GM23248 (cell line): ENCODE measurements around the gene CAMK1D. TPM values are rescaled to one million over a fixed set of nuclear protein-coding genes. Genes with fewer than 3 reads are reported as not detected.

ENCODE experiments used
- DNase-seq: peaks from one replicate; pipeline ENCODE4 v3.0.0-alpha.2; 2015
- H2AFZ ChIP-seq: fragments of 200-600 bp; sonication (generic); 2 replicates; pipeline ENCODE4 v1.6.1; 2016; ENCODE audit warnings: antibody characterized with exemption
- H3F3A ChIP-seq: fragments of 200-600 bp; sonication (generic); 2 replicates; pipeline ENCODE4 v1.6.1; 2016; ENCODE audit warnings: mild to moderate bottlenecking, antibody characterized with exemption, mixed run types; ENCODE audit not compliant: insufficient read depth
- H3K27ac ChIP-seq: fragments of 200-600 bp; sonication (generic); 2 replicates; pipeline ENCODE4 v1.5.1; 2016; ENCODE audit warnings: mild to moderate bottlenecking
- H3K27me3 ChIP-seq: fragments of 200-600 bp; sonication (generic); replicated peaks from 2 replicates; pipeline ENCODE4 v1.6.1; 2016; ENCODE audit warnings: mild to moderate bottlenecking; ENCODE audit not compliant: insufficient read depth
- H3K36me3 ChIP-seq: fragments of 200-600 bp; sonication (generic); 2 replicates; pipeline ENCODE4 v1.6.1; 2016; ENCODE audit warnings: low read depth, mild to moderate bottlenecking
- H3K4me1 ChIP-seq: fragments of 200-600 bp; sonication (generic); 2 replicates; pipeline ENCODE4 v1.6.1; 2016; ENCODE audit warnings: mild to moderate bottlenecking; ENCODE audit not compliant: insufficient read depth
- H3K4me2 ChIP-seq: fragments of 200-600 bp; sonication (generic); one replicate; pipeline ENCODE4 v1.6.1; 2016; ENCODE audit warnings: mild to moderate bottlenecking; ENCODE audit not compliant: unreplicated experiment
- H3K4me3 ChIP-seq: fragments of 200-600 bp; sonication (generic); 2 replicates; pipeline ENCODE4 v1.5.1; 2016; ENCODE audit warnings: mild to moderate bottlenecking
- H3K79me2 ChIP-seq: fragments of 200-600 bp; sonication (generic); 2 replicates; pipeline ENCODE4 v1.6.1; 2016; ENCODE audit warnings: mild to moderate bottlenecking; ENCODE audit not compliant: insufficient read depth
- H3K9ac ChIP-seq: fragments of 200-600 bp; sonication (generic); 2 replicates; pipeline ENCODE4 v1.6.1; 2016; ENCODE audit warnings: mild to moderate bottlenecking
- H3K9me2 ChIP-seq: fragments of 200-600 bp; sonication (generic); 2 replicates; pipeline ENCODE4 v1.6.1; 2016; ENCODE audit warnings: mixed run types, mild to moderate bottlenecking, moderate library complexity; ENCODE audit not compliant: insufficient read depth
- H3K9me3 ChIP-seq: fragments of 200-600 bp; sonication (generic); one replicate; pipeline ENCODE4 v1.6.1; 2017; ENCODE audit warnings: low read depth
- H4K20me1 ChIP-seq: fragments of 200-600 bp; sonication (generic); 2 replicates; pipeline ENCODE4 v1.6.0; 2016; ENCODE audit not compliant: insufficient read depth
- EZH2 ChIP-seq: fragments of 200-600 bp; sonication (generic); IDR thresholded peaks from 2 replicates; pipeline ENCODE4 v1.6.1; 2018; ENCODE audit warnings: antibody characterized with exemption, mild to moderate bottlenecking; ENCODE audit not compliant: insufficient read depth, poor library complexity, severe bottlenecking
- EZH2phosphoT487 ChIP-seq: fragments of 200-600 bp; sonication (generic); IDR thresholded peaks from 2 replicates; pipeline ENCODE4 v1.6.1; 2018; ENCODE audit warnings: antibody characterized with exemption, moderate library complexity, mild to moderate bottlenecking, low read depth; ENCODE audit not compliant: insufficient read depth
- WGBS, 2 experiments: methylation state at CpG; one replicate each; pipeline ENCODE4 v1.1.6; 2015 to 2017; ENCODE audit warnings: low lambda C conversion rate in 2 of 2, low coverage in 1 of 2; ENCODE audit errors: missing lambda C conversion rate in 2 of 2; 5-methylcytosine and 5-hydroxymethylcytosine counted together
- in situ Hi-C: fragments of 300-500 bp; cut with MboI; formaldehyde crosslinking; loops from 2 replicates; pipeline ENCODE4 v1.15.0; 2020
- polyA plus RNA-seq: library from polyadenylated mRNA; unstranded; fragments of >200 nt; fragmentation: Nextera tagmentation; extraction: Ambion mirVana; gene quantifications from 2 replicates; pipeline ENCODE4 v1.2.1, GENCODE V29; 2016
- total RNA-seq: library from RNA; depleted of rRNA; stranded (reverse); fragments of >200 nt; shearing (Covaris generic); gene quantifications from 2 replicates; pipeline ENCODE4 v1.2.3, GENCODE V29; 2014

CAMK1D gene
- total and polyA plus RNA-seq, 2 experiments from 2014 or later, result 0.22 to 0.55 TPM

DNA sequence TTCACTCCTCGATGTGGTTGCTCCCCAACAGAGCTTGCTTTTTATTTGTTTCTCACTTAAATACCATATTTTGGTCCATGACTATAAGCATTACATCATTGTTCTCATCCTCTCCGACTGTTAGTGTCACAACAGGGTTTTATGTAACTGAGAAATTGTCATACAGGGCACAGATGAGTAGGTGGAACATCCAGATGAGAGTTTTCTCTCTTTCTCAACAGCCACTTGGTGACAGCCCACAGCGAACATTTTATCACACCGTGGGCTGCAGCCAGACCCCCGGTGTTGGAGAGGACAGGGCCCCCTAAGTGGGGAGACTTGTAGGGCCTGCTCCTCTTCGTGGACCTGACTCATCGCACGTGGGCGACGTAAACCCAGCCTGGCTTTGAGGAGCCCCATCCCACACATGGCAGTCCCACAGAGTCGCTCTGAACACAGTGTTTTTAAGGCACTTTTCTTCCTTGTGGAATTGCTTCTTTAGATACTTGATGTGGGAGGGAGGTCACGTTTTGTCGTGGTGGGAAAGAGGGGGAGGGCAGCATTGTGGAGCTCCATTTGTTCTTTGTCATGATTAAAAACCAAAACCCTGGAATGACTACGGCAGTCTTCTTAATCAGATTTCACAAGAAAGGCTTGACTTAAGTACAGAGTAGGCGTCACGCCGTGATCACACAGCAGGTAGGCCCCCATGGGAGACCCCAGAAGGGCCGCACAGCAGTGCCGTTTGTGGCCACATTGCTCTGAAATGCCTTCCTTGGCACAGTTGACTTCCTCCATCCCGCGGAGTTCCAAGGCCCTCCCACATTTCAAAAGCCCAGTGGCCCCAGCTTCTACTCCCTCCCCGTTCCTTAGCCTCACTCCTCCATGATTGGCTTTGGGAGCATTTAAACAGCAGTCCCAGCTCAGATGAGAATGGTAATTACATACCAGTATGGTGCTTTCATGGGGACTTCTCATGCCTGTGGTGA lies 431.6 kb downstream of the CAMK1D start:
- Histone ChIP-seq H3K9me2 (no peaks in the 10 kb centered on the region), H2AFZ (no peak overlapping the region), H3K4me3 (no peak overlapping the region), H3K9ac (no peak overlapping the region), H3K9me3 (no peaks in the 10 kb centered on the region), H3K79me2 (no peaks in the 10 kb centered on the region), H3K36me3 (no peaks in the 10 kb centered on the region), H3K27ac (no peak overlapping the region), H4K20me1 (no peaks in the 10 kb centered on the region), H3K4me1 (no peaks in the 10 kb centered on the region), H3K4me2 (no peak overlapping the region), H3K27me3 (no peaks in the 10 kb centered on the region), H3F3A (no peaks in the 10 kb centered on the region)
- DNase-seq, result no peak
- no peak for TF ChIP-seq EZH2phosphoT487
- TF ChIP-seq EZH2, result no peak
- in situ Hi-C loops, result no loop called here
- WGBS, 2 experiments, result 60 to 61% methylated on average over 22 of the region's 22 CpGs

DNA sequence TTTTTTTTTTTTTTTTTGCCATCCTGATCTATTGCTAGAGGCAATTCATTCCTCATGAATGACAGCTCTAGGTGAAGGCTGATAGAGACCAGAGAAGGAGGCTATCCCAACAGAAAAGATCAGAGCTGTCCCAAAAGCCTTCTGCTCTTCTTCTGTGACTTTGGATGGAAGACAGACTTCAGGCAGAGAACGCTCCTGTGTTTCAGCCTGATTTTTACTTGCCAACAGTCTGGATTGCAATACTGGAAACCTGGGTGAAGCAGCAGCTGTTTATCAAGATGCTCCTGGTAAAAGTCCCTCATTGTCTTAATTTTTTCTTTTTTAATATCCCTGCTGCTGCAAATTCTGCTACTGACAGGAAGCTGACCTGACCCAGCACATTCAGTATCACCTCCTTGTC lies 432.6 kb downstream of the CAMK1D start:
- no peaks in the 10 kb centered on the region for H3K36me3 ChIP-seq

DNA sequence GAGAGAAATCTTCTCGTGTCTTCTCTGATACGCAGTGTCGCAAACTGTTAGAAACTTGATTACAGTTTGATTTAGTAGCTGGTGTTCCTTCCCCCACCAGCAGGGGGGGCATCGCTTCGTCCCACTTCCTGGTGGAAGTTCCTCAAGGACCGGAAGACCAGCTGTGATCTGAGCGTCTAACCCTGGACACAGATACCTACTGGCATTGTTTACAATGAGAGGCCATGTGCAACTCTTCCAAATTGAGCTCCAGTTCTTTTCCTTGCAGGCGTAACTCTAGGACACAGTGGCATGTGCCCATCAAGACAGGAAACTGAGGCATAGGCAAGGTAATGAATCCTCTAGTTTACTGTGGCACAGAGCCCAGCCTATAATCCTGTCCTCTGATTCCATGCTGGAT lies 433.2 kb downstream of the CAMK1D start:
- in situ Hi-C loops, result no loop called here
- H3F3A ChIP-seq, result no peaks in the 10 kb centered on the region
- no peak for TF ChIP-seq EZH2phosphoT487
- no peak for TF ChIP-seq EZH2
- H4K20me1 ChIP-seq, result no peaks in the 10 kb centered on the region
- no peak overlapping the region for H3K4me2 ChIP-seq
- no peak overlapping the region for H3K27ac ChIP-seq
- H3K36me3 ChIP-seq, result no peaks in the 10 kb centered on the region
- H3K79me2 ChIP-seq, result no peaks in the 10 kb centered on the region
- H3K9me3 ChIP-seq, result no peaks in the 10 kb centered on the region
- no peaks in the 10 kb centered on the region for H3K4me1 ChIP-seq
- peak; percentile 25 for DNase-seq
- H3K9ac ChIP-seq, result no peak overlapping the region
- H3K4me3 ChIP-seq, result no peak overlapping the region
- 53 to 56% methylated on average over 8 of the region's 8 CpGs for WGBS, 2 experiments
- H3K9me2 ChIP-seq, result no peaks in the 10 kb centered on the region
- no peaks in the 10 kb centered on the region for H3K27me3 ChIP-seq
- no peak overlapping the region for H2AFZ ChIP-seq

More for the DNA sequence above, 432.6 kb downstream of the CAMK1D start:
- Histone ChIP-seq H3K27me3 (no peaks in the 10 kb centered on the region), H3K4me1 (no peaks in the 10 kb centered on the region), H4K20me1 (no peaks in the 10 kb centered on the region), H2AFZ (no peak overlapping the region), H3K79me2 (no peaks in the 10 kb centered on the region), H3F3A (no peaks in the 10 kb centered on the region), H3K27ac (no peak overlapping the region), H3K9me3 (no peaks in the 10 kb centered on the region), H3K4me2 (no peak overlapping the region), H3K9me2 (no peaks in the 10 kb centered on the region), H3K9ac (no peak overlapping the region), H3K4me3 (no peak overlapping the region)
- DNase-seq, result no peak
- in situ Hi-C loops, result no loop called here
- 7 to 24% methylated on average over 1 of the region's 1 CpG for WGBS, 2 experiments
- TF ChIP-seq EZH2phosphoT487 (no peak), EZH2 (no peak)

DNA sequence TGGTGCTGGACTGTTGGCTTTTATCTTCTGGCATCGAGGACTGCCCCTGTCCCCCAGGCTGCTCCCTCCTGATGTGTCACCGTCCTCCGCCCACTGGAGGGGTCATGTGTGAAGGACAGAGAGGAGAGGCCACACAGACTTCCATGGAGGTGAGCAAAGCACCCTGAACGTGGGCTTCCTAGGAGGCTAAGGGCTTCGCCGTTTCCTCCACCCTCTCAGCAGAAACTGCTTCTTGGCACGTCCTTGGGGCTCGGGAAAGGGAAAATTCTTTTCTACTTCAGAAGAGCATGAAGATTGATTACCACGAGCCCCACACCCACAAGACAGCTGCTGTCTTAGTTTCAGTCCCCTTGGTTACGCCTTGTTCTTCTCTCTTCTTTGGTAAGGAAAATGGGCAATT lies 433.9 kb downstream of the CAMK1D start:
- no peak overlapping the region for H3K27ac ChIP-seq
- H3F3A ChIP-seq, result no peaks in the 10 kb centered on the region
- H3K4me3 ChIP-seq, result no peak overlapping the region
- TF ChIP-seq EZH2phosphoT487 (no peak), EZH2 (no peak)
- no peak for DNase-seq
- no peak overlapping the region for H3K9ac ChIP-seq
- H3K9me2 ChIP-seq, result no peaks in the 10 kb centered on the region
- H3K36me3 ChIP-seq, result no peaks in the 10 kb centered on the region
- no peaks in the 10 kb centered on the region for H3K79me2 ChIP-seq
- 54% methylated on average over 10 of the region's 10 CpGs for whole genome bisulfite sequencing, 2 experiments
- H3K9me3 ChIP-seq, result no peaks in the 10 kb centered on the region
- no peaks in the 10 kb centered on the region for H3K27me3 ChIP-seq
- in situ Hi-C loops, result no loop called here
- no peak overlapping the region for H3K4me2 ChIP-seq
- H3K4me1 ChIP-seq, result no peaks in the 10 kb centered on the region
- H2AFZ ChIP-seq, result no peak overlapping the region
- no peaks in the 10 kb centered on the region for H4K20me1 ChIP-seq
